ENCODE measurements around the gene CRYBG3. TPM values are rescaled to one million over a fixed set of nuclear protein-coding genes. Genes with fewer than 3 reads are reported as not detected.
A peak's percentile ranks its signal among the peaks of the same experiment; 100 is the strongest.

CRYBG3 gene
- total and polyA plus RNA-seq, 2 of the 13 experiments (the other 11 are each of a cell fraction or from before 2014, with no cell fraction given), result 3.8 to 15.9 TPM

DNA sequence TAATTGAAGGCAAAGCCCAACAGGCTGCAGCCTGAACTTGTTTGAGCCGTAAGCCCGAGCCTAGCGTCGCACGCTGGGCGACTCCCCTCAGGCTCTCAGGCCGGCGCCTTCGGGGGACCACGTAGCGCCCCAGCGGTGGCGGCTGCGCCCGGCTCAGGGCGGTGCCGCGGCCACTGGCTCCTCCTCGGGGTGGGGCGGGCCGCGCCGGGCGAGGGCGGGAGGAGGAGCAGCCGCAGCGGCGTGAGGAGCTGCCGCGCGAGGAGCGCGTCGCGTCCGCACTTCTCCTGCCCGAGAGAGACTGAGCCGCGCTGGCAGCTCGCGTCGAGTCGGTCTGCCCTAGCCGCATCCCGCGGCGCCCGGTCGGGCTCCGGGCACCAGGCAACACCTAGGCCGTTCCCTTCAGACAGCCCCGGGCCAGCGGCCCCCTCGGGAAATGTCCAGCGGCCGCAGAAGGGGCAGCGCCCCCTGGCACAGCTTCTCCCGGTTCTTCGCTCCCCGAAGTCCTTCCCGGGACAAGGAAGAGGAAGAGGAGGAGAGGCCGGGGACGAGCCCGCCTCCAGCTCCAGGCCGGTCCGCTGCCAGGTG, at the start of gene CRYBG3 (continued):
- TF ChIP-seq, protein P1, sequence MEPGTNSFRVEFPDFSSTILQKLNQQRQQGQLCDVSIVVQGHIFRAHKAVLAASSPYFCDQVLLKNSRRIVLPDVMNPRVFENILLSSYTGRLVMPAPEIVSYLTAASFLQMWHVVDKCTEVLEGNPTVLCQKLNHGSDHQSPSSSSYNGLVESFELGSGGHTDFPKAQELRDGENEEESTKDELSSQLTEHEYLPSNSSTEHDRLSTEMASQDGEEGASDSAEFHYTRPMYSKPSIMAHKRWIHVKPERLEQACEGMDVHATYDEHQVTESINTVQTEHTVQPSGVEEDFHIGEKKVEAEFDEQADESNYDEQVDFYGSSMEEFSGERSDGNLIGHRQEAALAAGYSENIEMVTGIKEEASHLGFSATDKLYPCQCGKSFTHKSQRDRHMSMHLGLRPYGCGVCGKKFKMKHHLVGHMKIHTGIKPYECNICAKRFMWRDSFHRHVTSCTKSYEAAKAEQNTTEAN (CRISPR knock-in tag; conservative IDR thresholded peaks at IDR 0.05), result peak; percentile 45; the same call in 1 of the 2 replicates
- no peak for TF ChIP-seq GLI4 (CRISPR knock-in tag; IDR thresholded peaks at IDR 0.05; ENCODE audit: borderline replicate concordance)
- TF ChIP-seq, protein P2, sequence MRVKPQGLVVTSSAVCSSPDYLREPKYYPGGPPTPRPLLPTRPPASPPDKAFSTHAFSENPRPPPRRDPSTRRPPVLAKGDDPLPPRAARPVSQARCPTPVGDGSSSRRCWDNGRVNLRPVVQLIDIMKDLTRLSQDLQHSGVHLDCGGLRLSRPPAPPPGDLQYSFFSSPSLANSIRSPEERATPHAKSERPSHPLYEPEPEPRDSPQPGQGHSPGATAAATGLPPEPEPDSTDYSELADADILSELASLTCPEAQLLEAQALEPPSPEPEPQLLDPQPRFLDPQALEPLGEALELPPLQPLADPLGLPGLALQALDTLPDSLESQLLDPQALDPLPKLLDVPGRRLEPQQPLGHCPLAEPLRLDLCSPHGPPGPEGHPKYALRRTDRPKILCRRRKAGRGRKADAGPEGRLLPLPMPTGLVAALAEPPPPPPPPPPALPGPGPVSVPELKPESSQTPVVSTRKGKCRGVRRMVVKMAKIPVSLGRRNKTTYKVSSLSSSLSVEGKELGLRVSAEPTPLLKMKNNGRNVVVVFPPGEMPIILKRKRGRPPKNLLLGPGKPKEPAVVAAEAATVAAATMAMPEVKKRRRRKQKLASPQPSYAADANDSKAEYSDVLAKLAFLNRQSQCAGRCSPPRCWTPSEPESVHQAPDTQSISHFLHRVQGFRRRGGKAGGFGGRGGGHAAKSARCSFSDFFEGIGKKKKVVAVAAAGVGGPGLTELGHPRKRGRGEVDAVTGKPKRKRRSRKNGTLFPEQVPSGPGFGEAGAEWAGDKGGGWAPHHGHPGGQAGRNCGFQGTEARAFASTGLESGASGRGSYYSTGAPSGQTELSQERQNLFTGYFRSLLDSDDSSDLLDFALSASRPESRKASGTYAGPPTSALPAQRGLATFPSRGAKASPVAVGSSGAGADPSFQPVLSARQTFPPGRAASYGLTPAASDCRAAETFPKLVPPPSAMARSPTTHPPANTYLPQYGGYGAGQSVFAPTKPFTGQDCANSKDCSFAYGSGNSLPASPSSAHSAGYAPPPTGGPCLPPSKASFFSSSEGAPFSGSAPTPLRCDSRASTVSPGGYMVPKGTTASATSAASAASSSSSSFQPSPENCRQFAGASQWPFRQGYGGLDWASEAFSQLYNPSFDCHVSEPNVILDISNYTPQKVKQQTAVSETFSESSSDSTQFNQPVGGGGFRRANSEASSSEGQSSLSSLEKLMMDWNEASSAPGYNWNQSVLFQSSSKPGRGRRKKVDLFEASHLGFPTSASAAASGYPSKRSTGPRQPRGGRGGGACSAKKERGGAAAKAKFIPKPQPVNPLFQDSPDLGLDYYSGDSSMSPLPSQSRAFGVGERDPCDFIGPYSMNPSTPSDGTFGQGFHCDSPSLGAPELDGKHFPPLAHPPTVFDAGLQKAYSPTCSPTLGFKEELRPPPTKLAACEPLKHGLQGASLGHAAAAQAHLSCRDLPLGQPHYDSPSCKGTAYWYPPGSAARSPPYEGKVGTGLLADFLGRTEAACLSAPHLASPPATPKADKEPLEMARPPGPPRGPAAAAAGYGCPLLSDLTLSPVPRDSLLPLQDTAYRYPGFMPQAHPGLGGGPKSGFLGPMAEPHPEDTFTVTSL (CRISPR knock-in tag; IDR thresholded peaks at IDR 0.05; ENCODE audit: borderline replicate concordance), result 0 out of 2 replicates have a peak, but pooled peaks have one; percentile 39
- 0 out of 2 replicates have a peak, but pooled peaks have one; percentile 30 for TF ChIP-seq RNF2 (conservative IDR thresholded peaks at IDR 0.05; ENCODE audit: low read depth)
- TF ChIP-seq POLR2AphosphoS5 (IDR thresholded peaks at IDR 0.05; ENCODE audit: low read depth, low read length), result peak; percentile 68
- TF ChIP-seq ZNF788 (CRISPR knock-in tag; IDR thresholded peaks at IDR 0.05; ENCODE audit: borderline replicate concordance), result no peak; the same call in 1 of the 2 replicates
- no peak for TF ChIP-seq SYNCRIP (IDR thresholded peaks at IDR 0.05; ENCODE audit: insufficient read depth, low read depth, low read length)
- TF ChIP-seq ZMYM3 (CRISPR knock-in tag; IDR thresholded peaks at IDR 0.05), result no peak
- no peak for TF ChIP-seq MIER2 (CRISPR knock-in tag; IDR thresholded peaks at IDR 0.05)
- TF ChIP-seq PCBP1 (IDR thresholded peaks at IDR 0.05; ENCODE audit: borderline replicate concordance, low read depth, low read length), result no peak
- no peak for TF ChIP-seq KLF15 (CRISPR knock-in tag; IDR thresholded peaks at IDR 0.05; ENCODE audit: borderline replicate concordance)
- TF ChIP-seq ZFYVE20 (CRISPR knock-in tag; IDR thresholded peaks at IDR 0.05; ENCODE audit: borderline replicate concordance, low read depth), result 0 out of 2 replicates have a peak, but pooled peaks have one; percentile 65
- no peak for TF ChIP-seq SNRNP70 (IDR thresholded peaks at IDR 0.05; ENCODE audit: low read depth, low read length)
- TF ChIP-seq PHF8 (CRISPR knock-in tag; IDR thresholded peaks at IDR 0.05), result peak; percentile 81
- no peak for TF ChIP-seq SOX13 (IDR thresholded peaks at IDR 0.05)
- TF ChIP-seq SOX13 (CRISPR knock-in tag; conservative IDR thresholded peaks at IDR 0.05 in 1 of 2, IDR thresholded peaks at IDR 0.05 in 1 of 2), result no peak
- TF ChIP-seq MTA3 (CRISPR knock-in tag; IDR thresholded peaks at IDR 0.05), result no peak
- no peak for TF ChIP-seq ZFAT (CRISPR knock-in tag; conservative IDR thresholded peaks at IDR 0.05)
- no peak for TF ChIP-seq MATR3 (CRISPR knock-in tag; IDR thresholded peaks at IDR 0.05)
- no peak for TF ChIP-seq THYN1 (CRISPR knock-in tag; IDR thresholded peaks at IDR 0.05; ENCODE audit: borderline replicate concordance, low read depth)
- peak; percentile 23; the same call in 1 of the 2 replicates for TF ChIP-seq ZSCAN30 (CRISPR knock-in tag; IDR thresholded peaks at IDR 0.05)
- peak; percentile 49; the same call in 1 of the 2 replicates for TF ChIP-seq ZNF567 (CRISPR knock-in tag; IDR thresholded peaks at IDR 0.05; ENCODE audit: borderline replicate concordance)
- no peak for TF ChIP-seq SRSF1 (optimal IDR thresholded peaks at IDR 0.05; ENCODE audit: low read depth, low read length)
